GM08714 (cell line): Measurements from ENCODE around the gene RDX.

ENCODE experiments used
- H3K4me3 ChIP-seq: fragments of 200-500 bp; sonication (Bioruptor generic); 2 replicates; pipeline ENCODE4 v1.5.1; 2014; ENCODE audit warnings: mild to moderate bottlenecking, low read length, inconsistent platforms
- ZNF274 ChIP-seq: IDR thresholded peaks from 2 replicates; pipeline ENCODE4 v1.6.1; 2012; ENCODE audit warnings: mild to moderate bottlenecking, low read depth, low read length

RDX gene

GRCh38 chr11:110186867-110187266, 109.5 kb downstream of the RDX start:
- no peak overlapping the region for H3K4me3 ChIP-seq
- no peak for TF ChIP-seq ZNF274

- no peak for TF ChIP-seq ZNF274
- no peak overlapping the region for H3K4me3 ChIP-seq
Measured at GRCh38 chr11:110186456-110186855, 110.0 kb downstream of the RDX start.

GRCh38 chr11:110185599-110185998, 110.8 kb downstream of the RDX start:
- no peak for TF ChIP-seq ZNF274
- no peak overlapping the region for H3K4me3 ChIP-seq

GRCh38 chr11:110185121-110185591, 111.3 kb downstream of the RDX start:
- no peak overlapping the region for H3K4me3 ChIP-seq
- no peak for TF ChIP-seq ZNF274

GRCh38 chr11:110184456-110184855, 112.0 kb downstream of the RDX start:
- no peak overlapping the region for H3K4me3 ChIP-seq
- TF ChIP-seq ZNF274: no peak

GRCh38 chr11:110182886-110183285, 113.5 kb downstream of the RDX start:
- H3K4me3 ChIP-seq: no peak overlapping the region
- TF ChIP-seq ZNF274: no peak

- H3K4me3 ChIP-seq: no peak overlapping the region
- TF ChIP-seq ZNF274: no peak
Measured at GRCh38 chr11:110179064-110179463, 117.3 kb downstream of the RDX start.

GRCh38 chr11:110177086-110177456, 119.3 kb downstream of the RDX start:
- H3K4me3 ChIP-seq: no peak overlapping the region
- TF ChIP-seq ZNF274: no peak

GRCh38 chr11:110176366-110177085, 119.9 kb downstream of the RDX start:
- no peak for TF ChIP-seq ZNF274
- H3K4me3 ChIP-seq: no peak overlapping the region

GRCh38 chr11:110174645-110175310, 121.6 kb downstream of the RDX start:
- H3K4me3 ChIP-seq: no peak overlapping the region
- TF ChIP-seq ZNF274: no peak

GRCh38 chr11:110173811-110174644, 122.4 kb downstream of the RDX start:
- H3K4me3 ChIP-seq: no peak overlapping the region
- no peak for TF ChIP-seq ZNF274

- TF ChIP-seq ZNF274: no peak
- no peak overlapping the region for H3K4me3 ChIP-seq
Measured at GRCh38 chr11:110172468-110173065, 123.8 kb downstream of the RDX start.

GRCh38 chr11:110169738-110170137, 126.7 kb downstream of the RDX start:
- no peak overlapping the region for H3K4me3 ChIP-seq
- no peak for TF ChIP-seq ZNF274
